ENCODE data around the gene OR4A5. TPM values are rescaled to one million over a fixed set of nuclear protein-coding genes. Genes with fewer than 3 reads are reported as not detected.
"Not testable (repeated sequence)": the region's sequence is repeated elsewhere in the genome, so short reads cannot be mapped to it uniquely, and the experiment has no call there.

OR4A5 gene, protein sequence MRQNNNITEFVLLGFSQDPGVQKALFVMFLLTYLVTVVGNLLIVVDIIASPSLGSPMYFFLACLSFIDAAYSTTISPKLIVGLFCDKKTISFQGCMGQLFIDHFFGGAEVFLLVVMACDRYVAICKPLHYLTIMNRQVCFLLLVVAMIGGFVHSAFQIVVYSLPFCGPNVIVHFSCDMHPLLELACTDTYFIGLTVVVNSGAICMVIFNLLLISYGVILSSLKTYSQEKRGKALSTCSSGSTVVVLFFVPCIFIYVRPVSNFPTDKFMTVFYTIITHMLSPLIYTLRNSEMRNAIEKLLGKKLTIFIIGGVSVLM
- total RNA-seq (not detected), polyA plus RNA-seq (not detected)
- long read RNA-seq, donor 1, result 0 reads
- long read RNA-seq, donor 2, result 0 reads
- long read RNA-seq, donor 3, result 0 reads

DNA sequence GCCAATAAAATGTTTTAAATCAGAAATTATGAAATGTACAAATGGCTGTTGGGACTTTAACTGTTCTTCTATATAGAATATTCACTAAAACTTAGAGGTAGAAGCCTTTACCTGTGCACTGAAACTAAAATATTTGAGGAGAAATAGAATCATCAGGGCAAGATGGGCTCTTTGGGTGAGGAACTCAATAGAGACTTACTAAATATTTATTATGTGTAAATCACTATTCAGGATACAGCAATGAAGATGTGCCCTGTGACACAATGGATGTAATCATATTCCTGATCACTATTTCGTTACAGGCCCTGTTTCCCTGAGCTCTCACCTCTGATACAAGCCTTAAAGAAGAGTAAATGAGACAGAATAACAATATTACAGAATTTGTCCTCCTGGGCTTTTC lies at the start of gene OR4A5:
TSS of gene OR4A5 (plus strand) at position 301 of the 400 bp plus-strand sequence. CDS start at position 354, 53 bp downstream.
- not testable (repeated sequence) for DNase-seq, ATAC-seq, H3K4me1 ChIP-seq, H3K27ac ChIP-seq, H3K36me3 ChIP-seq, H3K4me3 ChIP-seq, H3K27me3 ChIP-seq
- 0 to 7% methylated on average over 1 of the region's 1 CpG for WGBS, 2 donors
- intact Hi-C loops (cut with DNase I), result loop anchor here in 1 of 10 donors (10.0 kb wide), 1 partner anchor 62 kb away; no protein-coding TSS in a partner anchor
- H3K9me3 ChIP-seq, result peaks cover 0 to 53% (median 0%) of the 10 kb centered on the region in 11 donors

DNA sequence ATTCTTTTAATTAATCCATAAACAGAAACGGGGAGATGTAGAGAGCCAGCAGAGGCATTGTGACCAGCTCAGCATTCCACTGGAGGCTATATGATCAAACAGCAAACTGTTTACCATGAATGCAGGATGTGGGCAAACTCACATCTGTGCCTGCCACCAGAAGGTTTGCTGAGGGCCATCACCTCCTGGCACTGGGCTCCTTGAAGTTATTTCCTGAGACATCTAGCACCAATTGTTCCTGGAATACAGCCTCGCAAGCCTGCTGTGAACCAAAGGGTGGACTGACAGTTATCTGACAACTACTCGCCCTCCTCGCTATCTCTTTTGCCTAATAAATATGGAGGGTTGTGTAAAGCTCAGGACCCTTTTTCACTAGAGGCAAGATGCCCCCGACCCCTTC lies 13.5 kb downstream of the OR4A5 start:
- H3K27ac ChIP-seq; H3K36me3 ChIP-seq; ATAC-seq; intact Hi-C loops (cut with DNase I); H3K4me3 ChIP-seq; DNase-seq; H3K4me1 ChIP-seq; H3K27me3 ChIP-seq: not testable (repeated sequence)
- WGBS, 2 donors, result 57 to 62% methylated on average over 5 of the region's 5 CpGs
- peaks cover 0 to 71% (median 0%) of the 10 kb centered on the region in 11 donors for H3K9me3 ChIP-seq

Other genes starting within 250 kb of the OR4A5 start
- gene OR4C46, start 102.8 kb upstream of the OR4A5 start, total RNA-seq, result not detected
- gene OR4C46, start 102.8 kb upstream of the OR4A5 start, polyA plus RNA-seq, result not detected